Parathyroid adenoma (tissue), 2 donors: Measurements from ENCODE around the gene OR7G1.

Source experiments
- H2AFZ ChIP-seq: fragments of 300-600 bp; sonication (generic); one replicate; pipeline ENCODE4 v1.7.0; 2017; ENCODE audit warnings: antibody characterized with exemption, mild to moderate bottlenecking
- H3K27ac ChIP-seq: fragments of 300-600 bp; sonication (generic); one replicate; pipeline ENCODE4 v1.7.0; 2017
- H3K27me3 ChIP-seq: fragments of 300-600 bp; sonication (generic); one replicate; pipeline ENCODE4 v1.7.0; 2017; ENCODE audit warnings: low read length; ENCODE audit not compliant: control insufficient read depth, insufficient read depth
- H3K36me3 ChIP-seq: fragments of 300-600 bp; sonication (generic); one replicate; pipeline ENCODE4 v1.7.0; 2017; ENCODE audit warnings: low read length; ENCODE audit not compliant: control insufficient read depth, insufficient read depth
- H3K4me1 ChIP-seq: fragments of 300-600 bp; sonication (generic); one replicate; pipeline ENCODE4 v1.7.0; 2017; ENCODE audit warnings: control low read depth
- H3K4me2 ChIP-seq: fragments of 300-600 bp; sonication (generic); one replicate; pipeline ENCODE4 v1.7.0; 2017; ENCODE audit warnings: low read length
- H3K4me3 ChIP-seq: fragments of 300-600 bp; sonication (generic); one replicate; pipeline ENCODE4 v1.7.0; 2017; ENCODE audit warnings: low read depth, low read length
- H3K79me2 ChIP-seq: fragments of 300-600 bp; sonication (generic); one replicate; pipeline ENCODE4 v1.7.0; 2017; ENCODE audit warnings: control low read depth
- H3K9ac ChIP-seq: fragments of 300-600 bp; sonication (generic); one replicate; pipeline ENCODE4 v1.7.0; 2017; ENCODE audit warnings: mild to moderate bottlenecking
- H3K9me3 ChIP-seq: fragments of 300-600 bp; sonication (generic); one replicate; pipeline ENCODE4 v1.7.0; 2017; ENCODE audit warnings: low read length; ENCODE audit not compliant: control insufficient read depth
- TF ChIP-seq, protein P1 (sequence below): fragments of 300-600 bp; sonication (generic); IDR thresholded peaks from one replicate; pipeline ENCODE4 v1.7.0; 2017; ENCODE audit warnings: antibody characterized with exemption, mild to moderate bottlenecking
- donor health status: primary hyperparathyroidism.

OR7G1 gene, protein sequence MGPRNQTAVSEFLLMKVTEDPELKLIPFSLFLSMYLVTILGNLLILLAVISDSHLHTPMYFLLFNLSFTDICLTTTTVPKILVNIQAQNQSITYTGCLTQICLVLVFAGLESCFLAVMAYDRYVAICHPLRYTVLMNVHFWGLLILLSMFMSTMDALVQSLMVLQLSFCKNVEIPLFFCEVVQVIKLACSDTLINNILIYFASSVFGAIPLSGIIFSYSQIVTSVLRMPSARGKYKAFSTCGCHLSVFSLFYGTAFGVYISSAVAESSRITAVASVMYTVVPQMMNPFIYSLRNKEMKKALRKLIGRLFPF

DNA sequence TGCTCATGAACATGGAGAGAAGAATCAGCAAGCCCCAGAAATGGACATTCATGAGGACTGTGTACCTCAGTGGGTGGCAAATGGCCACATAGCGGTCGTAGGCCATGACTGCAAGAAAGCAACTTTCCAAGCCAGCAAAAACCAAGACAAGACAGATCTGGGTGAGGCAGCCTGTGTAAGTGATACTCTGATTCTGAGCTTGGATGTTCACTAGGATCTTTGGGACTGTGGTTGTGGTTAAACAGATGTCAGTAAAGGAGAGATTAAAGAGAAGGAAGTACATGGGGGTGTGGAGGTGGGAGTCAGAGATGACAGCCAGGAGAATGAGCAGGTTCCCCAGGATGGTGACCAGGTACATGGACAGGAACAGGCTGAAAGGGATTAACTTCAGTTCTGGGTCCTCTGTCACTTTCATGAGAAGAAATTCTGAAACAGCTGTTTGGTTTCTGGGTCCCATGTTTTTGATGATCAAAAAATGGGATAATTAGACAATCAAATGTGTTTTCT is at the start of gene OR7G1:
OR7G1 (minus strand) TSS at position 457 of the 507 bp plus-strand sequence; CDS start at position 457, 0 bp downstream.
- Histone ChIP-seq H2AFZ (no peak within 1 kb of the TSS), H3K4me3 (no peak within 1 kb of the TSS), H3K9me3 (no peaks in the 10 kb centered on the region)

GRCh38 chr19:9165261-9165660 is 49.7 kb upstream of the OR7G1 start:
- Histone ChIP-seq H3K4me1 (no peaks in the 10 kb centered on the region), H3K9me3 (no peaks in the 10 kb centered on the region), H3K79me2 (no peaks in the 10 kb centered on the region), H3K36me3 (no peaks in the 10 kb centered on the region), H3K27me3 (no peaks in the 10 kb centered on the region), H3K9ac (no peak overlapping the region), H3K4me3 (no peak overlapping the region), H3K4me2 (no peak overlapping the region), H2AFZ (no peak overlapping the region), H3K27ac (no peak overlapping the region)
- TF ChIP-seq, protein P1, sequence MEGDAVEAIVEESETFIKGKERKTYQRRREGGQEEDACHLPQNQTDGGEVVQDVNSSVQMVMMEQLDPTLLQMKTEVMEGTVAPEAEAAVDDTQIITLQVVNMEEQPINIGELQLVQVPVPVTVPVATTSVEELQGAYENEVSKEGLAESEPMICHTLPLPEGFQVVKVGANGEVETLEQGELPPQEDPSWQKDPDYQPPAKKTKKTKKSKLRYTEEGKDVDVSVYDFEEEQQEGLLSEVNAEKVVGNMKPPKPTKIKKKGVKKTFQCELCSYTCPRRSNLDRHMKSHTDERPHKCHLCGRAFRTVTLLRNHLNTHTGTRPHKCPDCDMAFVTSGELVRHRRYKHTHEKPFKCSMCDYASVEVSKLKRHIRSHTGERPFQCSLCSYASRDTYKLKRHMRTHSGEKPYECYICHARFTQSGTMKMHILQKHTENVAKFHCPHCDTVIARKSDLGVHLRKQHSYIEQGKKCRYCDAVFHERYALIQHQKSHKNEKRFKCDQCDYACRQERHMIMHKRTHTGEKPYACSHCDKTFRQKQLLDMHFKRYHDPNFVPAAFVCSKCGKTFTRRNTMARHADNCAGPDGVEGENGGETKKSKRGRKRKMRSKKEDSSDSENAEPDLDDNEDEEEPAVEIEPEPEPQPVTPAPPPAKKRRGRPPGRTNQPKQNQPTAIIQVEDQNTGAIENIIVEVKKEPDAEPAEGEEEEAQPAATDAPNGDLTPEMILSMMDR, result no peak

More for the DNA sequence above, at the start of gene OR7G1:
- Histone ChIP-seq H3K36me3 (no peaks in the 10 kb centered on the region), H3K4me2 (no peak within 1 kb of the TSS), H3K27ac (no peak within 1 kb of the TSS), H3K4me1 (no peaks in the 10 kb centered on the region), H3K9ac (no peak within 1 kb of the TSS), H3K27me3 (no peaks in the 10 kb centered on the region), H3K79me2 (no peaks in the 10 kb centered on the region)
- TF ChIP-seq, protein P1, result no peak

DNA sequence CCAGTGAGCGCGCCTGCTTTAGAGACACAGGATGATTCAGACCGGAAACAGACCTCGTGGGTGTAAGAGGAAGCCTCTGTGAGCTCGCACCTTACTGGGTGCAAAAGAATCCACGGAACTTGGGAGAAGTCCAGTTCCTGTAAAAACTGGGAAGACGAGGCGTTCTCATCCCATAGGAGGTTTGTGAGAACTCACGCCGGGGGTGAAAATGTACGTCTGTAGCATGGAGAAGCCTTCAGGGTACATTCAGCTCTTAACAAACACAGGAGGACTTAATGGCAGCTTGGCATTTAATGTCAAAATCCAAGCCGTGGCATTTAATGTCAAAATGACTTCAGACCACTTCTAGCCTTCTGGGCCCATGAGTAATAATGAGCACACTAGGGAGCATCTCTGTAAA is 45.9 kb upstream of the OR7G1 start:
- no peaks in the 10 kb centered on the region for H3K9me3 ChIP-seq
- peaks cover 2% of the 10 kb centered on the region for H3K79me2 ChIP-seq
- no peak overlapping the region for H3K27ac ChIP-seq
- no peak overlapping the region for H3K4me2 ChIP-seq
- H3K4me1 ChIP-seq, result no peaks in the 10 kb centered on the region
- H3K27me3 ChIP-seq, result no peaks in the 10 kb centered on the region
- no peak overlapping the region for H3K9ac ChIP-seq
- no peaks in the 10 kb centered on the region for H3K36me3 ChIP-seq
- H3K4me3 ChIP-seq, result no peak overlapping the region
- TF ChIP-seq, protein P1, result no peak
- no peak overlapping the region for H2AFZ ChIP-seq

GRCh38 chr19:9159891-9160290 is 44.3 kb upstream of the OR7G1 start:
- Histone ChIP-seq H3K79me2 (peaks cover 6% of the 10 kb centered on the region), H3K9ac (no peak overlapping the region), H3K9me3 (no peaks in the 10 kb centered on the region), H3K27me3 (no peaks in the 10 kb centered on the region), H3K4me1 (no peaks in the 10 kb centered on the region), H3K36me3 (no peaks in the 10 kb centered on the region), H2AFZ (no peak overlapping the region), H3K27ac (no peak overlapping the region), H3K4me2 (no peak overlapping the region), H3K4me3 (no peak overlapping the region)
- TF ChIP-seq, protein P1, result no peak

- Histone ChIP-seq H3K27ac (no peak overlapping the region), H3K4me2 (no peak overlapping the region), H3K36me3 (no peaks in the 10 kb centered on the region), H2AFZ (no peak overlapping the region), H3K27me3 (no peaks in the 10 kb centered on the region), H3K79me2 (peaks cover 32% of the 10 kb centered on the region), H3K9me3 (no peaks in the 10 kb centered on the region), H3K9ac (no peak overlapping the region), H3K4me3 (no peak overlapping the region), H3K4me1 (no peaks in the 10 kb centered on the region)
- TF ChIP-seq, protein P1, result no peak
Observed at GRCh38 chr19:9156304-9156703, 40.7 kb upstream of the OR7G1 start.
